GM21723 (cell line): ENCODE results near the gene NKPD1.

ENCODE experiments used
- ATAC-seq: cut with Tn5 transposase; IDR thresholded peaks from one replicate; pipeline ENCODE4 v1.9.1; 2021; ENCODE audit warnings: mild to moderate bottlenecking, moderate library complexity; ENCODE audit not compliant: unreplicated experiment

Gene NKPD1

GRCh38 chr19:45156751-45157150 is 4.0 kb downstream of the NKPD1 start:
- no peak for ATAC-seq

- ATAC-seq: no peak
These were observed 4.7 kb downstream of the NKPD1 start for GRCh38 chr19:45156011-45156630.

- no peak for ATAC-seq
These were observed 6.5 kb downstream of the NKPD1 start for GRCh38 chr19:45154064-45154827.

- ATAC-seq: no peak
These were observed 7.3 kb downstream of the NKPD1 start for GRCh38 chr19:45153339-45154063.

- no peak for ATAC-seq
These were observed 8.1 kb downstream of the NKPD1 start for GRCh38 chr19:45152504-45153338.

GRCh38 chr19:45151821-45152503 is 8.8 kb downstream of the NKPD1 start:
- no peak for ATAC-seq

GRCh38 chr19:45151320-45151719 is 9.5 kb downstream of the NKPD1 start:
- no peak for ATAC-seq

- ATAC-seq: no peak
These were observed 10.0 kb downstream of the NKPD1 start for GRCh38 chr19:45150751-45151281.

- ATAC-seq: no peak
These were observed 10.6 kb downstream of the NKPD1 start for GRCh38 chr19:45150180-45150579.

GRCh38 chr19:45149129-45149528 is 11.7 kb downstream of the NKPD1 start:
- no peak for ATAC-seq

GRCh38 chr19:45147835-45148676 is 12.7 kb downstream of the NKPD1 start:
- ATAC-seq: no peak

- ATAC-seq: no peak
These were observed 14.0 kb downstream of the NKPD1 start for GRCh38 chr19:45146741-45147205.

GRCh38 chr19:45146251-45146650 is 14.5 kb downstream of the NKPD1 start:
- no peak for ATAC-seq

- ATAC-seq: no peak
These were observed 15.3 kb downstream of the NKPD1 start for GRCh38 chr19:45145270-45146189.

- no peak for ATAC-seq
These were observed 16.1 kb downstream of the NKPD1 start for GRCh38 chr19:45144431-45145269.

- ATAC-seq: no peak
These were observed 18.1 kb downstream of the NKPD1 start for GRCh38 chr19:45142726-45143110.

GRCh38 chr19:45142016-45142725 is 18.6 kb downstream of the NKPD1 start:
- ATAC-seq: no peak
